Endometrial microvascular endothelial cells (primary cell): ENCODE data around the gene CELF5. TPM values are rescaled to one million over a fixed set of nuclear protein-coding genes. Genes with fewer than 3 reads are reported as not detected.
"Not testable (repeated sequence)": the region's sequence is repeated elsewhere in the genome, so short reads cannot be mapped to it uniquely, and the experiment has no call there.

ENCODE experiments used
- in situ Hi-C: cut with HindIII; loops from 2 replicates; pipeline ENCODE4 v1.10.0; 2017; ENCODE audit warnings: low sequenced_read_pairs, low pct_unique_long_range_greater_than_20kb; ENCODE audit errors: inconsistent ontology term
- total RNA-seq: library from RNA; depleted of rRNA; stranded (reverse); fragments of >200 nt; gene quantifications from one replicate; pipeline ENCODE4 v1.2.3, GENCODE V29; 2015; ENCODE audit errors: inconsistent ontology term

Gene CELF5
- total RNA-seq, 1 donor from 2014 or later = not detected

DNA sequence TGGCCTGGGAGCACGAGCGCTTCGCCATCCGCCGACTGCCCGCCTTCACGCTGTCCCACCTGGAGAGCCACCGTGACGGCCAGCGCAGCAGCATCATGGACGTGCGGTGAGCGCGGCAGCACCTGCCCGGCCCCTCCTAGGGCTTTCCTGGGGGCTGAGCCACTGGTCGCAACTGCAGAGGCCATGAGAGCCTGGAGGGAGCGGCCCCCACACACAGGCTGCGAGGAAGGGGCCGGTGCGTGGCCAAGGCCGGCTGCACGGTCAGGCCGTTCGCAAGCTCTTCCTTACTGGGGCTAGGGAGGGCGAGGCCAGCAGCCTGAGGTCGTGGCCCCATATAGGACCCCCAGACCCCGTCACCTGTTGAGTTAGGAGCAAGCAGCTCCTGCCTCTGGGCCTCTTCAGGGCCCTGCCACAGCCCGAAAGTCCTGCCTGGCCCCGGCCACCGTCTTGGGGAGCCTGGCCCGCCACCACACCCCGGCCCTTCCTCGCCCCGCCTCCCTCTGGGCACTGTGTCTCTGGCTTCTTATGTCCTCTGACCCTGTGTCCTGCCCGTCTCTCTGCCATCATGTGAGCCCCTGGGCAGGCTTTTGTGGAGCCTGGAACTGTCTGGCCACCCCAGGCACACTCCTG lies 19.7 kb upstream of the CELF5 start:
- in situ Hi-C loops = no loop called here

DNA sequence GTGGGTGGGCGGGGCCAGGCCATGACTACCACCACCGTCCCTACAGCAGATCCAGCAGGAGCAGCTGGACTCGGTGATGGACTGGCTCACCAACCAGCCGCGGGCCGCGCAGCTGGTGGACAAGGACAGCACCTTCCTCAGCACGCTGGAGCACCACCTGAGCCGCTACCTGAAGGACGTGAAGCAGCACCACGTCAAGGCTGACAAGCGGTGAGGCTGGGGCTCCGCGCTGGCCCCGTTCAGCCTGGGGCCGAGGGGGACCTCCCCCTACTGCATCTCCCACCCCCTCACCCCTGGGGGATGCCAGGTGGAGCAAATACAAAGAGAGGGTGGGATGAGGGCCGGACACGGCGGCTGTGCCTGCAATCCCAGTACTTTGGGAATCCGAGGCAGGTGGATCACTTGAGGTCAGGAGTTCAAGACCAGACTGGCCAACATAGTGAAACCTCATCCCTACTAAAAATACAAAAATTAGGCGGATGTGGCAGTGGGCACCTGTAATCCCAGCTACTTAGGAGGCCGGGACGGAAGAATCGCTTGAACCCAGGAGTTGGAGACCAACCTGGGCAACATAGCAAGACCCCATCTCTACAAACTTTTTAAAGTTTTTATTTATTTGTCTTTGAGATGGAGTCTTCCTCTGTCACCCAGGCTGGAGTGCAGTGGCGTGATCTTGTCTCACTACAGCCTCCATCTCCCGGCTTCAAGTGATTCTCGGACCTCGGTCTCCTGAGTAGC lies 18.1 kb upstream of the CELF5 start:
- in situ Hi-C loops = no loop called here

DNA sequence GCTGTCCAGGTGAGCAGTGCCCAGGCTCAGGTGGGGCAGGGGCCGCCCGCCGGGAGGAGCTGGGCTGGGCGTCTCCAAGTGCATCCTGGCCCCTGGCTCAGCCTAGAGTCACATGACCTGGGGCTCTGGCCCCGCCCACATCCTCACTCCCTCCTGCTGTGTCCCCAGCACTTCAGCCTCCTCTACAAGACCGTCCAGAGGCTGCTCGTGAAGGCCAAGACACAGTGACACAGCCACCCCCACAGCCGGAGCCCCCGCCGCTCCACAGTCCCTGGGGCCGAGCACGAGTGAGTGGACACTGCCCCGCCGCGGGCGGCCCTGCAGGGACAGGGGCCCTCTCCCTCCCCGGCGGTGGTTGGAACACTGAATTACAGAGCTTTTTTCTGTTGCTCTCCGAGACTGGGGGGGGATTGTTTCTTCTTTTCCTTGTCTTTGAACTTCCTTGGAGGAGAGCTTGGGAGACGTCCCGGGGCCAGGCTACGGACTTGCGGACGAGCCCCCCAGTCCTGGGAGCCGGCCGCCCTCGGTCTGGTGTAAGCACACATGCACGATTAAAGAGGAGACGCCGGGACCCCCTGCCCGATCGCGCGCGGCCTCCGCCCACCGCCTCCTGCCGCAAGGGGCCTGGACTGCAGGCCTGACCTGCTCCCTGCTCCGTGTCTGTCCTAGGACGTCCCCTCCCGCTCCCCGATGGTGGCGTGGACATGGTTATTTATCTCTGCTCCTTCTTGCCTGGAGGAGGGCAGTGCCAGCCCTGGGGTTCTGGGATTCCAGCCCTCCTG lies 16.8 kb upstream of the CELF5 start:
- in situ Hi-C loops = no loop called here

DNA sequence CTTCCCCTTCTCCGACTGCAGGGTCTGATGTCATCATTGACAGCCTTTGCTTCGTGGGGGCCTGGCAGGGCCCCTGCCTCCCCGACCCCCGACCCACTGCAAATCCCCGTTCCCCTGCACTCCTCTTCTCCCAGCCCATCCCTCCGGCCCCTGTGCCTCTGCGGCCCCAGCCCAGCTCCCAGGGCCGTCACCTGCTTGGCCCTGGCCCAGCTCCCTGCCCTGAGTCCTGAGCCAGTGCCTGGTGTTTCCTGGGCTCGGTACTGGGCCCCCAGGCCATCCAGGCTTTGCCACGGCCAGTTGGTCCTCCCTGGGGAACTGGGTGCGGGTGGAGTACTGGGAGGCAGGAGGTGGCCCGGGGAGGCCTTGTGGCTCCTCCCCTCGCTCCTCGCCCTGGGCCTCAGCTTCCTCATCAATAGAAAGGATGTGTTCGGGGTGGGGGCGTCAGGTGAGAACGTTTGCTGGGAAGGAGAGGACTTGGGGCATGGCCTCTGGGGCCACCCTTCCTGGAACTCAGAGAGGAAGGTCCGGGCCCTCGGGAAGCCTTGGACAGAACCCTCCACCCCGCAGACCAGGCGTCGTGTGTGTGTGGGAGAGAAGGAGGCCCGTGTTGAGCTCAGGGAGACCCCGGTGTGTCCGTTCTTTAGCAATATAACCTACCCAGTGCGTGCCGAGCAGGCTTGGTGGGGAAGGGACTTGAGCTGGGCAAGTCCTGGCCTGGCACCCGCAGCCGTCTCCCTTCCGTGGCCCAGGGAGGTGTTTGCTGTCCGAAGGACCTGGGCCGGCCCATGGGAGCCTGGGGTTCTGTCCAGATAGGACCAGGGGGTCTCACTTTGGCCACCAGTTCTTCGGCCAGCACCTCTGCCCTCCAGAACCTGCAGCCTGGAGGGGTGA lies 15.9 kb upstream of the CELF5 start:
- in situ Hi-C loops = no loop called here

DNA sequence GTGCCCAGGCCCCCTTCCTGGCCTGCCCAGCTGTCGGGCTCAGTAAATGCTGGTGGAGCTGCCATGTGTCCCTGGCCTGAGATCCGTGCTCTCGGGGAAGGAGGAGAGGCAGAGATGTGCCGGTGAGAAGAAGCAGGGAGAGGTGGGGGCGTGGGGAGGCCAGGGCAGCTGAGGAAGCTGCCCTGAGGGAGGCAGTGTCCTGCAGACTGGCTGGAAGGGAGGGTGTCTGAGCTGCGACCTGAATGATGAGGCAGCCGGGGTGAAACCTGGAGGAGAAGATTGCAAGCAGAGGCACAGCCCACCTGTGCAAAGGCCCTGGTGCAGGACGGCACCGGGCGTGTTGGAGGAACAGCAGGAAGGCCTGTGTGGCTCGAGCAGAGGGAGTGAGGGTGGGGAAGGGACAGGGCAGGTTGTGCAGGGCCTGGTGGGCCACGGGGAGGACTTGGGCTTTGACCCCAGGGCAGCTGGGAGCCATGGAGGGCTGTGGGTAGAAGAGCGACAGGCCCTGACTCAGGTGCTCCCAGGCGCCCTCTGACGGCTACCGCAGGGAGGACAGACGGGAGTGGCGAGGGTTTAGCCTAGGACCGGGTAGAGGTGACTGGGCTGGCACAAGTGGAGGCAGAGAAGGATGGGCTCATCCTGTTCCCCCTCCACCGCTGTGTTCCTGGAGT lies 14.0 kb upstream of the CELF5 start:
- in situ Hi-C loops = no loop called here

DNA sequence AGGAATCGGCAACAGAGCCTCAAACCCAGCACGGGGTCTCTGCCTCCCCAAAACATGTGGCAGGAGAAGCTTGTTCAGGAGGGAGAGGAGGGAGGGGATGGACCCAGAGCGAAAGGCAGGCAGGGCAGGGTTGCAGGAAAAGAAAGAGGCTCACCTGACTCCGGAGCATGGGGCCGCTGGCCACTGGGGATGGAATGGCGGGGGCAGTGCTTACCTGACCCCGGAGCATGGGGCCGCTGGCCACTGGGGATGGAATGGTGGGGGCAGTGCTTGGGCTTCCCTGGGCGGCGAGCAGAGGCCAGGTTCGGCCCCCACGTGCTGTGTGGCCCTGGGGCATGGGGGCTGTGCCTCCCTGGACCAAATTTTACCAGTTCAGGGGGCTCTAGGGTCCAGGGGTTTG lies 13.3 kb upstream of the CELF5 start:
- in situ Hi-C loops = no loop called here

DNA sequence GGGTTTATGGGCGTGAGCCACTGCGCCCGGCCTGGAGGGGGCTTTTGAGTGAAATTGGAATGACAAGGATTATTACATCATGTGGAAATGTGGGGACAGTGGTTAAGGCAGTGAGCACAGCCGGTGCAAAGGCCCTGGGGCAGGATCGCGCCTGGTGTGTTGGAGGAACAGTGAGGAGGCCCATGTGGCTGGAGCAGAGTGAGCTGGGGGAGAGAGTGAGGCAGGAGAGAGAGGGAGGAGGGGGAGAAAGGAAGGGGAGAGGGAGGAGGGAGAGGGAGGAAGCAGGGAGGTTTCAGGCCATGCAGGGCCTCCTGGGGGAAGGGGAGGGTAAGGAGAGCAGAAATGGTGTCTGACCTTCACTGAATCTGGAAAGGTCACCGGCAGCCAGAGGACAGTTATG lies 11.3 kb upstream of the CELF5 start:
- in situ Hi-C loops = no loop called here

DNA sequence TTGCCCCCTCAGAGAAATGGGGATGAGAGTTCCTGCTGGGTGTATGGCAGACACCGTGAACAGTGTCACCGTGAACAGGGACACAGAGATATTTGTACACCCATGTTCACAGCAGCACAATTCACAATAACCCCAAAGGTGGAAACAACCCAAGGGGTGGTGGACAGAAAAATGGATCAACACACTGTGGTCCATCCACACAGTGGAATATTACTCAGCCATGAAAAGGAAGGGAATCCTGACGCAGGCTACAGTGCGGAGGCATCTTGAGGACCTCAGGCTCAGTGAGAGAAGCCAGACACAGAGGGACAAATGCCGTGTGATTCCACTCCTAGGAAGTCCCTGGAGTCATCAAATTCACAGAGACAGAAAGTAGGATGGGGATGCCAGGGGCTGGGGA lies 7.6 kb upstream of the CELF5 start:
- in situ Hi-C loops = no loop called here

DNA sequence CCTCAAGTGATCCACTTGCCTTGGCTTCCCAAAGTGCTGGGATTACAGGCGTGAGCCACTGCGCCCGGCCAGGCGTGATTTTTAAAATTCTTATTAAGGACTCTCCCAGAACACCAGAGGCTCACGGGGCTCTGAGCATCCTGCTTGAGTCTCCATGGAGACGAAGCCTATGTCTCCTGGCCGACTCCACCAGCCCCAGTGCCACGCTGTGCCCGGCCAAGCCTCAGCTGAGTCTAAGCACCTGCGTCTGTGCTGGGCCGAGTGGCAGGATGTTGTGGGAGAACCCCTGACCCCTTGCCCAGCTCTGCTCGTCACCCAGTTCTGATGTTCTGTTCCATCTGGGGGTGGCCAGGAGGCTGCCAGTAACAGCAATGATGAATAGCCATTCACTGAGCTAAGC lies 3.9 kb upstream of the CELF5 start:
- in situ Hi-C loops = no loop called here

DNA sequence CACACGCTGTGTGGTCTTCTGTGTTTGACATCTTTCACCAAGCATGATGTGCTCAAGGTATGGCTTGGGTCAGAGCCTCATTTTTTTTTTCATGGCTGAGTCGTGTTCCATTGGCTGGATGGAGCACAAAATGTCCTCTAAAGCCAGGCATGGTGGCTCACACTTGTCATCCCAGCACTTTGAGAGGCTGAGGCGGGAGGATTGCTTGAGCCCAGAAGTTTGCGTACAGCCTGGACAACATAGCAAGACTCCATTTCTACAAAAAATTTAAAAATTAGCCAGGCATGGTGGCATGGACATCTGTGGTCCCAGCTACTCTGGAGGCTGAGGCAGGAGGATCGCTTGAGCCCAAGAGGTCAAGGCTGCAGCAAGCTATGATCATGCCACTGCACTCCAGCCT lies 2.9 kb upstream of the CELF5 start:
- in situ Hi-C loops = not testable (repeated sequence)

DNA sequence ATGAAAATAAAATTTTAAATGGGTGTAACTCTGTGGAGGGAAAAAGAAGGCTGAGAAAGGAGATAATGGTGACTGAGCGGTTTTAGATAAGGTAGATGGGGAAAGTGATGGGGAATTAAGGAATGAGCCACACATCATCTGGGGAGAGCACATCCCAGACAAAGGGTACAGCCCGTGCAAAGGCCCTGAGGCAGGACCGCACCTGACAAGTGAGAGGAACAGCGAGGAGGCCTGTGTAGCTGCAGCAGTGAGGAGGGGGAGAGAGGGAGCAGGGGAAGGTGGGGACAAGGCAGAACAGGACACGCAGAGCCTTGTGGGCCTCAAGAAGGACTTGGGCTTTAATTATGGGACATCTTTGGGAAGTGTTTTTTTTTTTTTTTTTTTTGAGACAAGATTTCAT lies 1.8 kb upstream of the CELF5 start:
- in situ Hi-C loops = no loop called here

DNA sequence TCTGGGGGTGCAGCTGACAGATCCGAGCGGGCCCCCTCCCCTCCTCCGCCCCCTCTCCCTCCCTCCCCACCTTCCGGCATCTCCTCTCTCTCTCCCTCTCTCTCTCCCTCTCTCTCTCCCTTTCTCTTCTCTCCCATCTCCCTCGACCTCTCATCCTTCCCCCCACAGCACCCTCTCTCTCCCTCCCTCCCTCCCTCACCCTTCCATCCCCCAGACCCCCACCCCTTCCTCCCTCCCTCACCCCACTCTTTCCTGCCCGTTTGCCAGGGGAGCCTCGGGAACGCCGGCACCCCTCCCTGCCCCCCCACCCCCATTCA lies 666 bp downstream of the CELF5 start:
- in situ Hi-C loops = no loop called here

DNA sequence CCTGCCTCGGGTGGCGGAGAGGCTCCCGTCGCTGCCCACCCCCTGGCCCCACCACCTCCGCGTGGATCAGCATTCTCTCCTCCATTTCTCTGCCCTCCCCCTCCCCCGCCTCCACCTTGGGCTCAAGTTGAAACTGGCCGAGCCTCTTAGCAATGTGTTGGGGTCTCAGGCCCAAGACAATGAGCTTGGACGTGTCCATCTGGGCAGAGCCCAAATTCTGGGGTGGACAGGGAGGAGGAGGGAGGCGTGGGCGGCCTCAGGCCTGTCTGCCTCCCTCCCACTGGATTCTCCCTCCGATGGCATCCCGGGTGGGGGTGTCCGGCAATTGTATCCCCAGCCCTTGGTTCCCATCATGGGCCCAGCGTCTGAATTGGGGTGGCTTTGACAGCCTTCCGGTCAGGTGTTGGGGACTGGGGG lies 1.2 kb downstream of the CELF5 start:
- in situ Hi-C loops = no loop called here

DNA sequence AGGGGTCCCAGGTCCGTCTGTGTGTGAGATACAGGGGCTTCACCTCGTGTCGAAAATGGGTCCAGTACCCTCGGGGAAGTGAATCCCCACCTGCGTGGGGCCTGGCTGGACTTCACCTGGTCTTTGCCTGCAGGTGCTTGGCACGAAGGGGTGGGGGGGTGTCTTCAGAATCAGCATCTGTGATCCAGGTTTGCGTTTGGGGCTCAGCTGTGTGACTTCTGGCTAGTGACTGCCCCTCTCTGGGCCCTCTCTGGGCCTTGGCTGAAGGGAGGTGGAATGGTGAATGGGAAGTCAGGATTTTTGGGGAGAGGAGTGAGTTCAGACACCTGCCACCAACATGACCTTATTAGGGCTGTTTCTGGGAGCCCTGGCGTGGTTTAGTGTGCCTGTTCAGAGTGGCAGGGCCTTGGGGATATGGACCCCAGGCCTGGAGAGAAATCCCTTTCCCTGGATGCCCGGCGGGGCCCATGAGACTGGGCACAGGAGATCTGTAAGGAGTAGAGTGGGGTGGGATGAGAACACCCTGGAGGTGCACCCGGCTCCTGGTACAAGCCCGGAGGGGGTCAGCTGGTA lies 2.7 kb downstream of the CELF5 start:
- in situ Hi-C loops = no loop called here

DNA sequence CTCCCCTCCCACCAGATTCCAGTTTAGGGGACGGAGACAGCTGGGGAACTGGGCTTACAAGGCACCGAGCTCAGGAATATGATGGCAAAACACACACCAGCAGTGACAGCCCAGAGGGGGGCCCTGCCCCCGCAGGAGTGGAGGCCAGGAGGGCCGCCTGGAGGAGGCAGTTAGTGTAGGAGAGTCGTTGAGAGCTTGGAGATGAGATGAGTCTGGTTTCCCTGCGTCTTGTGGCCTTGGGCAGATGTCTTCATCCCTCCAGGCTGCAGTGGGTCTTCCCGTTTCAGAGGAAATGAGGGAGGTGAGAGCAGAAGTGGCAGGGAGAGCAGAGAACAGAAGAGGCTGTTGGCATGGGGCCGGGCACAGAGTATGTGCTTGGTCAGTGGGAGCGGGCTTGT lies 4.9 kb downstream of the CELF5 start:
- in situ Hi-C loops = no loop called here

DNA sequence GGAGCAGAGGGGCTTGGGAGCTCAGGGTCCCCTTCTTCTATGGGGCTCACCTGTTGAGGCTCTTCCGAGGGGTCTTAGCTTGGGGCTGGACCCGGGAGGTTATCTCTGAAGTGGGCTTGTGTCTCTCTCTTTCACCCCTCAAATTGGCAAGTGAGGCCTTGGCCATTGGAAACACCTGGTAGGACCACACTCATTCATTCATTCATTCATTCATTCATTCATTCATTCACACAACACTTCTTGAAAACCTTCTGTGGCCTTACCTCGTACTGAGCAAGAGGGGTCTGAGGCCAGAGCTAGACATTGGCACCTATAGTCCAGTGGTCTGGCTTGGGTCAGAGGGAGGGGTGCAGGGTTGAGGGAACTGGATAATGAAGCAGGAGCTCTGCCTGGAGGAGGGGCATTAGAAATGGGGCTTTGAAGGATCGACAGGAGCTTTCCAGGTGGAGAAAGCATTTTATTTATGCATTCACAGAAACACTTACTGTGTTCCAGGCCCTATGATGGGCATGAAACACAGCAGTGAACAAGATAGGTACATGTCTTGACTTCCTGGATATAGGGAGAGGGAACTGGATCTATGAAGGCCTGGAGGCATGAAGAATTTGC lies 5.5 kb downstream of the CELF5 start:
- in situ Hi-C loops = no loop called here

DNA sequence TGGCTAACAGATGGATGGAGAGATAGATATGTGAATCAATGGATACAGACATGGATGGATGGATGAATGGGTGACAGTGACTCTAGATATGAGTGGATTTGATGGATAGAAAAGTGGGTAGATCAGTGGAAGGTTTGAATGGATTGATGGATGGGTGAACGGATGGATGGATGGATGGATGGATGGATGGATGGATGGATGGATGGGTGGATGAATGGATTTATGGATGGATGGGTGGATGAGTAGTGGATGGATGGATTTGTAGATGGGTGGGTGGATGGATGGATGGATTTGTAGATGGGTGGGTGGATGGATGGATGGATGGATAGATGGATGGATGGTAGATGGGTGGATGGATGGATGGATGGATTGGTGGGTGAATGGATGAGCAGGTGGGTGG lies 6.8 kb downstream of the CELF5 start:
- in situ Hi-C loops = no loop called here

DNA sequence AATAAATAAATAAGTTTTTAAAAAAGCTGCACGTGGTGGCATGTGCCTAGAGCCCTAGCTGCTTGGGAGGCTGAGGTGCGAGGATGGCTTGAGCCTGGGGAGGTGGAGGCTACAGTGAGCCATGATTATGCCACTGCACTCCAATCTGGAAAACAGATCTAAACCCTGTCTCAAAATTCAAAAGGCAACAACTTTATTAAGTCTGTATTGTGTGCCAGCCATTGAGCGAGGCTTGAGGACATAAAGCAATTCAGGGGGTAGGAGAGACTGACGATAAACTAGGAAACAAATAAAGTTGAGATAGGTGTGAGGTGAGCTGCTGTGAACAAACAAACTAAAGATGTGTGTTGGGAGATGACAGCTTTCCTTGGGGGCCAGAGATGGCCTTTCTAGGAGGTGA lies 8.7 kb downstream of the CELF5 start:
- in situ Hi-C loops = no loop called here
